Trophoblast cell (in vitro differentiated cells and primary cell): ENCODE data around the gene IFNL1.

ENCODE experiments used
- DNase-seq, 2 donors: peaks; one replicate each; pipeline ENCODE4 v3.0.0-alpha.2; 2016
- H2AFZ ChIP-seq: 2 replicates; pipeline ENCODE4 v1.6.1; 2013; ENCODE audit warnings: low read length, moderate library complexity, mild to moderate bottlenecking; ENCODE audit not compliant: insufficient read depth, poor library complexity
- H2AK5ac ChIP-seq: 2 replicates; pipeline ENCODE4 v1.6.1; 2013; ENCODE audit warnings: mild to moderate bottlenecking, low read length
- H2BK120ac ChIP-seq: 2 replicates; pipeline ENCODE4 v1.6.1; 2013; ENCODE audit warnings: low read length, mild to moderate bottlenecking, moderate library complexity; ENCODE audit not compliant: insufficient read depth, poor library complexity
- H2BK12ac ChIP-seq: 2 replicates; pipeline ENCODE4 v1.6.1; 2013; ENCODE audit warnings: mild to moderate bottlenecking, low read length, moderate library complexity
- H2BK5ac ChIP-seq: 2 replicates; pipeline ENCODE4 v1.6.1; 2013; ENCODE audit warnings: low read length, low read depth, moderate library complexity, mild to moderate bottlenecking; ENCODE audit not compliant: poor library complexity
- H3K14ac ChIP-seq: 2 replicates; pipeline ENCODE4 v1.6.1; 2013; ENCODE audit warnings: mild to moderate bottlenecking, low read length
- H3K18ac ChIP-seq: 2 replicates; pipeline ENCODE4 v1.6.1; 2013; ENCODE audit warnings: mild to moderate bottlenecking, low read length
- H3K23ac ChIP-seq: 2 replicates; pipeline ENCODE4 v1.6.1; 2013; ENCODE audit warnings: low read length
- H3K27ac ChIP-seq: 2 replicates; pipeline ENCODE4 v1.5.1; 2013; ENCODE audit warnings: low read depth, mild to moderate bottlenecking, inconsistent platforms, low read length, moderate library complexity
- H3K27me3 ChIP-seq: 2 replicates; pipeline ENCODE4 v1.6.1; 2013; ENCODE audit warnings: inconsistent platforms, mild to moderate bottlenecking, low read length, moderate library complexity; ENCODE audit not compliant: insufficient read depth
- H3K36me3 ChIP-seq, 2 experiments: 1 replicate in 1 of 2; 2 replicates in 1 of 2; pipeline ENCODE4 v1.6.1; 2013; ENCODE audit warnings: low read length in 2 of 2, mild to moderate bottlenecking in 2 of 2, moderate library complexity in 1 of 2; ENCODE audit not compliant: insufficient read depth in 2 of 2, control insufficient read depth in 1 of 2
- H3K4ac ChIP-seq: 2 replicates; pipeline ENCODE4 v1.6.1; 2013; ENCODE audit warnings: low read depth, mild to moderate bottlenecking, low read length, moderate library complexity
- H3K4me1 ChIP-seq, 2 experiments: 1 replicate in 1 of 2; 2 replicates in 1 of 2; pipeline ENCODE4 v1.6.1; 2013; ENCODE audit warnings: low read length in 2 of 2, mild to moderate bottlenecking in 2 of 2, moderate library complexity in 1 of 2; ENCODE audit not compliant: insufficient read depth in 2 of 2, control insufficient read depth in 1 of 2
- H3K4me2 ChIP-seq: 2 replicates; pipeline ENCODE4 v1.6.1; 2013; ENCODE audit warnings: inconsistent platforms, mild to moderate bottlenecking, low read length, moderate library complexity
- H3K4me3 ChIP-seq: 2 replicates; pipeline ENCODE4 v1.5.1; 2013; ENCODE audit warnings: mild to moderate bottlenecking, low read depth, low read length, inconsistent platforms
- H3K79me1 ChIP-seq: one replicate; pipeline ENCODE4 v1.6.1; 2013; ENCODE audit warnings: low read length
- H3K79me2 ChIP-seq: 2 replicates; pipeline ENCODE4 v1.6.1; 2013; ENCODE audit warnings: low read length, mild to moderate bottlenecking; ENCODE audit not compliant: control insufficient read depth, insufficient read depth, poor library complexity
- H3K9ac ChIP-seq: 2 replicates; pipeline ENCODE4 v1.6.1; 2013; ENCODE audit warnings: mild to moderate bottlenecking, low read length
- H3K9me3 ChIP-seq: 2 replicates; pipeline ENCODE4 v1.6.1; 2013; ENCODE audit warnings: low read depth, mild to moderate bottlenecking, control low read depth, inconsistent platforms, low read length; ENCODE audit not compliant: insufficient read depth
- H4K12ac ChIP-seq: 2 replicates; pipeline ENCODE4 v1.6.1; 2013; ENCODE audit warnings: low read depth, mild to moderate bottlenecking, low read length, moderate library complexity
- H4K8ac ChIP-seq: 2 replicates; pipeline ENCODE4 v1.6.1; 2013; ENCODE audit warnings: low read depth, mild to moderate bottlenecking, low read length, moderate library complexity
- H4K91ac ChIP-seq: one replicate; pipeline ENCODE4 v1.6.1; 2013; ENCODE audit warnings: low read depth, mild to moderate bottlenecking, low read length, moderate library complexity
- WGBS: extraction: QIAGEN DNeasy Blood & Tissue Kit; methylation state at CpG from one replicate; pipeline ENCODE4 v1.1.7; 2013; ENCODE audit warnings: missing lambda C conversion rate; ENCODE audit not compliant: insufficient read length, insufficient coverage; ENCODE audit errors: extremely low coverage; 5-methylcytosine and 5-hydroxymethylcytosine counted together

Gene IFNL1

GRCh38 chr19:39319892-39320248, 23.7 kb downstream of the IFNL1 start:
- H3K4me1 ChIP-seq, result peaks cover 6% of the 10 kb centered on the region in 2 experiments
- H2AFZ ChIP-seq, result peak overlapping the region; percentile 11
- H3K23ac ChIP-seq, result no peak overlapping the region
- peaks cover 6% of the 10 kb centered on the region for H3K9me3 ChIP-seq
- no peak overlapping the region for H3K18ac ChIP-seq
- H2AK5ac ChIP-seq, result no peak overlapping the region
- peak overlapping the region; percentile 69 for H3K4me3 ChIP-seq
- no peak overlapping the region for H2BK12ac ChIP-seq
- no peaks in the 10 kb centered on the region for H3K79me2 ChIP-seq
- H3K4ac ChIP-seq, result no peak overlapping the region
- peaks cover 23% of the 10 kb centered on the region for H3K27me3 ChIP-seq
- H3K36me3 ChIP-seq, result no peaks in the 10 kb centered on the region
- peak overlapping the region; percentile 42 for H4K8ac ChIP-seq
- no peak overlapping the region for H4K12ac ChIP-seq
- no peak overlapping the region for H2BK120ac ChIP-seq
- no peak for DNase-seq
- H3K4me2 ChIP-seq, result peak overlapping the region; percentile 100
- H3K79me1 ChIP-seq, result no peaks in the 10 kb centered on the region
- H4K91ac ChIP-seq, result no peak overlapping the region
- no CpG with 5 or more reads among the region's 16 CpGs for whole genome bisulfite sequencing
- H3K14ac ChIP-seq, result no peak overlapping the region
- H3K27ac ChIP-seq, result no peak overlapping the region
- H3K9ac ChIP-seq, result no peak overlapping the region
- no peak overlapping the region for H2BK5ac ChIP-seq

DNA sequence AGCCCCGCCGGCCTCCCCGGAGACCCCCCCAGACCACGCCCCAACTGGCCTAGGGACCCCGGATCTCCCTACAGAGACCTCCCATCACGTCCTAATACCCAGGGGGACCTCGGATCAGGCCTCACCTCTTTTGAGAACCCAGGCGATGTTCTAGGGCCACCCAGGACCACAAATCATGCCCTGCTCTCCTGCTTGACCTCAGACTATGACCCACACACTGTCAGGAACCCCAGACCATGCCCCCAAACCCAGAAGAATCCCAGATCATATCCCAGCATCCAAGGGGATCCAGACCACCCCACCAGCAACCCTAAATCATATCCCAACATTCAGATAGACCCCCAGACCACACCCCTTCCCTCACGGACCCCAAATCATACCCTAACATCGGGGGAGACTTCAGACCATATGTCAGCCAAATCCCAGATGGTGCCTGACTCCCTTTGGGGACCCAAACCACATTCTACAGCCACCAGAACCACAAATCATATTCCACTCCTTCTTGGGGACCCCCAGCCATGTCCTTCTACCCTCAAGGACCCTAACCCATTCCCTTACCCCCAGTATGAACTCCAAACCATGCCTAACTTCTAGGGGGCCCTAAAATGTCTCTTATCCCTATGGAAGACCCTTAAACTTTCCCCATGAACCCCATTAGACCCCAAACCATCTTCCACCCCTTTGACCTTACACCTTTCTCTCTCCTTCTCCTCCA, 25.1 kb downstream of the IFNL1 start:
- Histone ChIP-seq H2BK120ac (no peak overlapping the region), H3K9ac (no peak overlapping the region), H3K4me2 (no peak overlapping the region), H3K4me3 (no peak overlapping the region), H2BK12ac (no peak overlapping the region), H3K18ac (no peak overlapping the region), H3K23ac (no peak overlapping the region), H3K4ac (no peak overlapping the region), H3K79me2 (no peaks in the 10 kb centered on the region), H2AFZ (no peak overlapping the region), H3K79me1 (no peaks in the 10 kb centered on the region), H2AK5ac (no peak overlapping the region), H3K9me3 (peaks cover 6% of the 10 kb centered on the region), H3K27me3 (peaks cover 23% of the 10 kb centered on the region), H4K91ac (no peak overlapping the region), H4K8ac (no peak overlapping the region), H3K36me3 (no peaks in the 10 kb centered on the region), H2BK5ac (no peak overlapping the region), H3K4me1 (peaks cover 6% of the 10 kb centered on the region in 2 experiments), H4K12ac (no peak overlapping the region), H3K27ac (no peak overlapping the region), H3K14ac (no peak overlapping the region)
- DNase-seq, result no peak
- WGBS, result no CpG with 5 or more reads among the region's 10 CpGs

DNA sequence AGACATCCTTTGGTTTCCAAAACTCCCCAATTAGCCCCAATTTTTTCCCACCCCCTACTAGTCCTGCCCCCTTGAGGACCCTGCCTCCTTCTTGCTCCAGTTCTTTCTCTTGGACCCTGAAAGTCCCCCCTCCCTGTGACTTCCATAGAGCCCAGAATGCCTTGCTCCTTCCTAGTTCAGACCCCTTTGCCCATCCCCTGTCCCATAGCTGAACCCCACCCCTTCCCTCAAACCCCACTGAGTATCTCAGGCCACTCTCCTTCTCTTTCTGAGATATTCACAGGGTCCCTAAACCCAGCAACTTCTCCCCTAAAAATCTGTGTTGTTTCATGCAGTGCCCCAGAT, 25.6 kb downstream of the IFNL1 start:
- Histone ChIP-seq H3K9me3 (peaks cover 6% of the 10 kb centered on the region), H3K79me2 (no peaks in the 10 kb centered on the region), H3K9ac (no peak overlapping the region), H2AK5ac (no peak overlapping the region), H4K8ac (no peak overlapping the region), H4K12ac (no peak overlapping the region), H3K79me1 (no peaks in the 10 kb centered on the region), H3K4ac (no peak overlapping the region), H2BK12ac (no peak overlapping the region), H4K91ac (no peak overlapping the region), H3K27me3 (peaks cover 23% of the 10 kb centered on the region), H3K4me2 (no peak overlapping the region), H2BK120ac (no peak overlapping the region), H2AFZ (no peak overlapping the region), H3K18ac (no peak overlapping the region), H3K4me3 (no peak overlapping the region), H3K27ac (no peak overlapping the region), H2BK5ac (no peak overlapping the region), H3K4me1 (peaks cover 6% of the 10 kb centered on the region in 2 experiments), H3K36me3 (no peaks in the 10 kb centered on the region), H3K14ac (no peak overlapping the region), H3K23ac (no peak overlapping the region)
- no peak for DNase-seq

DNA sequence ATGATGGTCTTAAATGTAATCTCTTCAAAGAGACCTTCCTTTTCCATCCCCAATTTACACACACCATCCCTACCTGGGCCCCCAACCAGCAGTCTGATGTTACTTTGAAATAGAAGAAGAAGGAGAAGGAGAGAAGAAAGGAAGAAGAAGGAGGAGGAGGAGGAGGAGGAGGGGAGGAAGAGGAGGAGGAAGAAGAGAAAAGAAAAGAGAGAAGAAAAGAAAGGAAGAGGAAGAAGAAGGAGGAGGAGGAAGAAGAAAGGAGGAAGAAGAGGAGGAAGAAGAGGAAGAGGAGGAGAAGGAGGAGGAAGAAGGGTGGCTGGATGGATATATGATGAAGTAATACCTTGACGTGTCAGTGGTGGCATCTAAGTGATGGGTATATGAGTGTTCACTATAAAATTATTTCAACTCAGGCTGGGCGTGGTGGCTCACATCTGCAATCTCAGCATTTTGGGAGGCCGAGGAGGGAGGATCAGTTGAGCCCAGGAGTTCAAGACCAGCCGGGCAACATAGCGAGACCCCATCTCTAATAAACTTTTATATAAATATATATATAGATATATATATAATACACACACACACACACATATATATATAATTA, 28.1 kb downstream of the IFNL1 start:
- Histone ChIP-seq H3K4ac (no peak overlapping the region), H3K14ac (no peak overlapping the region), H2AFZ (no peak overlapping the region), H3K23ac (no peak overlapping the region), H3K79me2 (no peaks in the 10 kb centered on the region), H3K4me3 (no peak overlapping the region), H3K4me1 (peaks cover 6% of the 10 kb centered on the region in 2 experiments), H3K4me2 (no peak overlapping the region), H2BK12ac (no peak overlapping the region), H3K79me1 (no peaks in the 10 kb centered on the region), H3K36me3 (no peaks in the 10 kb centered on the region), H2BK5ac (no peak overlapping the region), H4K12ac (no peak overlapping the region), H4K8ac (no peak overlapping the region), H3K27me3 (peaks cover 23% of the 10 kb centered on the region), H4K91ac (no peak overlapping the region), H3K18ac (no peak overlapping the region), H3K9ac (no peak overlapping the region), H2BK120ac (no peak overlapping the region), H3K27ac (no peak overlapping the region), H2AK5ac (no peak overlapping the region), H3K9me3 (peaks cover 4% of the 10 kb centered on the region)
- no peak for DNase-seq
- WGBS, result no CpG with 5 or more reads among the region's 5 CpGs
